Measurements from ENCODE around the gene CFAP77. TPM values are rescaled to one million over a fixed set of nuclear protein-coding genes. Genes with fewer than 3 reads are reported as not detected.

Gene CFAP77
- total and polyA plus RNA-seq, 2 of the 8 experiments (the other 6 are each of a cell fraction or from before 2014, with no cell fraction given): 0.63 to 0.97 TPM

DNA sequence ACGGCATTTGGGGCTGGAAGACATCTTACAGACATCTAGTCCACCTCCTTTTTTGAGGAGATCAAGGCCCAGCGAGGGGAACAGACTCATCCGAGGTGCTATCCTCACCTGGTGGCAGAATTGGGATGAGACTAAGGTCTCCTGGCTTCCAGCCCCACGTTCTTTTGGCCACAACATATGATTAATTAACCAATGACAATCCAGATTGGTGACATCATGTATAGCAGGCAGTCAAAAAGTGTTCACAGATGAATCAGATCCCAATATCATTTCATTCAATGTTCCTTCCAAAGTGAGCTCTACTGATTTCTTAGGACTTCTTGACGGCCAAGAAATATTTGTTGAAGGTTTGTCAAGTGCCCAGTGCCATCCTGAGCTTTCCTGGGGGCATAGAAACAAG, 3.9 kb downstream of the CFAP77 start (continued):
- TF ChIP-seq, protein P1, sequence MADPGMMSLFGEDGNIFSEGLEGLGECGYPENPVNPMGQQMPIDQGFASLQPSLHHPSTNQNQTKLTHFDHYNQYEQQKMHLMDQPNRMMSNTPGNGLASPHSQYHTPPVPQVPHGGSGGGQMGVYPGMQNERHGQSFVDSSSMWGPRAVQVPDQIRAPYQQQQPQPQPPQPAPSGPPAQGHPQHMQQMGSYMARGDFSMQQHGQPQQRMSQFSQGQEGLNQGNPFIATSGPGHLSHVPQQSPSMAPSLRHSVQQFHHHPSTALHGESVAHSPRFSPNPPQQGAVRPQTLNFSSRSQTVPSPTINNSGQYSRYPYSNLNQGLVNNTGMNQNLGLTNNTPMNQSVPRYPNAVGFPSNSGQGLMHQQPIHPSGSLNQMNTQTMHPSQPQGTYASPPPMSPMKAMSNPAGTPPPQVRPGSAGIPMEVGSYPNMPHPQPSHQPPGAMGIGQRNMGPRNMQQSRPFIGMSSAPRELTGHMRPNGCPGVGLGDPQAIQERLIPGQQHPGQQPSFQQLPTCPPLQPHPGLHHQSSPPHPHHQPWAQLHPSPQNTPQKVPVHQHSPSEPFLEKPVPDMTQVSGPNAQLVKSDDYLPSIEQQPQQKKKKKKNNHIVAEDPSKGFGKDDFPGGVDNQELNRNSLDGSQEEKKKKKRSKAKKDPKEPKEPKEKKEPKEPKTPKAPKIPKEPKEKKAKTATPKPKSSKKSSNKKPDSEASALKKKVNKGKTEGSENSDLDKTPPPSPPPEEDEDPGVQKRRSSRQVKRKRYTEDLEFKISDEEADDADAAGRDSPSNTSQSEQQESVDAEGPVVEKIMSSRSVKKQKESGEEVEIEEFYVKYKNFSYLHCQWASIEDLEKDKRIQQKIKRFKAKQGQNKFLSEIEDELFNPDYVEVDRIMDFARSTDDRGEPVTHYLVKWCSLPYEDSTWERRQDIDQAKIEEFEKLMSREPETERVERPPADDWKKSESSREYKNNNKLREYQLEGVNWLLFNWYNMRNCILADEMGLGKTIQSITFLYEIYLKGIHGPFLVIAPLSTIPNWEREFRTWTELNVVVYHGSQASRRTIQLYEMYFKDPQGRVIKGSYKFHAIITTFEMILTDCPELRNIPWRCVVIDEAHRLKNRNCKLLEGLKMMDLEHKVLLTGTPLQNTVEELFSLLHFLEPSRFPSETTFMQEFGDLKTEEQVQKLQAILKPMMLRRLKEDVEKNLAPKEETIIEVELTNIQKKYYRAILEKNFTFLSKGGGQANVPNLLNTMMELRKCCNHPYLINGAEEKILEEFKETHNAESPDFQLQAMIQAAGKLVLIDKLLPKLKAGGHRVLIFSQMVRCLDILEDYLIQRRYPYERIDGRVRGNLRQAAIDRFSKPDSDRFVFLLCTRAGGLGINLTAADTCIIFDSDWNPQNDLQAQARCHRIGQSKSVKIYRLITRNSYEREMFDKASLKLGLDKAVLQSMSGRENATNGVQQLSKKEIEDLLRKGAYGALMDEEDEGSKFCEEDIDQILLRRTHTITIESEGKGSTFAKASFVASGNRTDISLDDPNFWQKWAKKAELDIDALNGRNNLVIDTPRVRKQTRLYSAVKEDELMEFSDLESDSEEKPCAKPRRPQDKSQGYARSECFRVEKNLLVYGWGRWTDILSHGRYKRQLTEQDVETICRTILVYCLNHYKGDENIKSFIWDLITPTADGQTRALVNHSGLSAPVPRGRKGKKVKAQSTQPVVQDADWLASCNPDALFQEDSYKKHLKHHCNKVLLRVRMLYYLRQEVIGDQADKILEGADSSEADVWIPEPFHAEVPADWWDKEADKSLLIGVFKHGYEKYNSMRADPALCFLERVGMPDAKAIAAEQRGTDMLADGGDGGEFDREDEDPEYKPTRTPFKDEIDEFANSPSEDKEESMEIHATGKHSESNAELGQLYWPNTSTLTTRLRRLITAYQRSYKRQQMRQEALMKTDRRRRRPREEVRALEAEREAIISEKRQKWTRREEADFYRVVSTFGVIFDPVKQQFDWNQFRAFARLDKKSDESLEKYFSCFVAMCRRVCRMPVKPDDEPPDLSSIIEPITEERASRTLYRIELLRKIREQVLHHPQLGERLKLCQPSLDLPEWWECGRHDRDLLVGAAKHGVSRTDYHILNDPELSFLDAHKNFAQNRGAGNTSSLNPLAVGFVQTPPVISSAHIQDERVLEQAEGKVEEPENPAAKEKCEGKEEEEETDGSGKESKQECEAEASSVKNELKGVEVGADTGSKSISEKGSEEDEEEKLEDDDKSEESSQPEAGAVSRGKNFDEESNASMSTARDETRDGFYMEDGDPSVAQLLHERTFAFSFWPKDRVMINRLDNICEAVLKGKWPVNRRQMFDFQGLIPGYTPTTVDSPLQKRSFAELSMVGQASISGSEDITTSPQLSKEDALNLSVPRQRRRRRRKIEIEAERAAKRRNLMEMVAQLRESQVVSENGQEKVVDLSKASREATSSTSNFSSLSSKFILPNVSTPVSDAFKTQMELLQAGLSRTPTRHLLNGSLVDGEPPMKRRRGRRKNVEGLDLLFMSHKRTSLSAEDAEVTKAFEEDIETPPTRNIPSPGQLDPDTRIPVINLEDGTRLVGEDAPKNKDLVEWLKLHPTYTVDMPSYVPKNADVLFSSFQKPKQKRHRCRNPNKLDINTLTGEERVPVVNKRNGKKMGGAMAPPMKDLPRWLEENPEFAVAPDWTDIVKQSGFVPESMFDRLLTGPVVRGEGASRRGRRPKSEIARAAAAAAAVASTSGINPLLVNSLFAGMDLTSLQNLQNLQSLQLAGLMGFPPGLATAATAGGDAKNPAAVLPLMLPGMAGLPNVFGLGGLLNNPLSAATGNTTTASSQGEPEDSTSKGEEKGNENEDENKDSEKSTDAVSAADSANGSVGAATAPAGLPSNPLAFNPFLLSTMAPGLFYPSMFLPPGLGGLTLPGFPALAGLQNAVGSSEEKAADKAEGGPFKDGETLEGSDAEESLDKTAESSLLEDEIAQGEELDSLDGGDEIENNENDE (IDR thresholded peaks at IDR 0.05; ENCODE audit: insufficient replicate concordance, low read length): no peak
- TF ChIP-seq SRF (IDR thresholded peaks at IDR 0.05; ENCODE audit: low read depth, low read length): no peak
- TF ChIP-seq USF2 (IDR thresholded peaks at IDR 0.05; ENCODE audit: low read length): no peak
- no peak for TF ChIP-seq CEBPB (IDR thresholded peaks at IDR 0.05; ENCODE audit: low read depth, low read length)
- no peak for TF ChIP-seq TAF7 (optimal IDR thresholded peaks at IDR 0.05; ENCODE audit: borderline replicate concordance, low read depth, low read length)

All from H1 (cell line).